GM13977 (cell line): Measurements from ENCODE around the gene HSP90AB1.

Experiments
- DNase-seq: peaks from one replicate; pipeline ENCODE4 v3.0.0; 2012; ENCODE audit warnings: low spot score
- CTCF ChIP-seq: IDR thresholded peaks from 2 replicates; pipeline ENCODE4 v1.5.1; 2012; ENCODE audit warnings: mild to moderate bottlenecking, control low read depth; ENCODE audit not compliant: insufficient read depth; ENCODE audit errors: extremely low read depth, missing control alignments
- in situ Hi-C: fragments of 300-500 bp; cut with MboI; formaldehyde crosslinking; loops from one replicate; pipeline ENCODE4 v1.12.0; 2022; ENCODE audit warnings: low sequenced_read_pairs, low pct_unique_long_range_greater_than_20kb, mixed read lengths, inconsistent platforms; ENCODE audit not compliant: unreplicated experiment

HSP90AB1 gene

DNA sequence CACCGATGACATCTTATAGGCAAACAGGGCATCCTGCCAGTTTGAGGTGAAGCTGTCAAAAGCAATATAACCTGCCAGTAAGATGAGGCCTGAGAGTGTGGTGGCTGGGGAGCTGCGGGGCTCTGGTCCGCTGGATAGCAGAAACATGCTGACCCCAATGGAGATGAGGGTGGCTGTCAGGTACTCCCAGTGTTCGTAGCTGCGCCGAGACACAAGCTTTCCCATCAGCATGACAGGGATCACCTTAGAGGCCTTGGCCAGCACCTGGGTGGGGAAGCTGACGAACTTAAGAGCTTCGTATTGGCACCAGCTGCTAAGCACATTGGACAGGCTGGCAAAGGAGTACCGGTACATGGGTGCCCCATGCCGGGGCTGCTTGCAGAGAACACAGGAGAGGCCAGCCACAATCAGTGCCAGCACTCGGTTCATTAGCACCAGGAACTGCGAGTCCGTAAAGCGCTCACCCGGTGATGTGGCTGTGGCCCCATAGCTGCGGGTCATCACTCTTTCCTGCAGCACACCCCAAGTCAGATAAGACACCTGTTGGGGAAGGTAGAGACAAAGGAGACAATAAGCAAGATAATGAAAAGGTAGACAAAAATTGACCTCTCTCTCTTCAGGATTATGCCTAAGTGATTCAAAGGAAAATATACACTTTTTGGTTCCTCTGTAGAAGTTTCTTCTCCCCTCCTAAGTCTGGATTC is 8.4 kb downstream of the HSP90AB1 start:
- no peak for DNase-seq
- TF ChIP-seq CTCF = no peak
- in situ Hi-C loops = no loop called here

DNA sequence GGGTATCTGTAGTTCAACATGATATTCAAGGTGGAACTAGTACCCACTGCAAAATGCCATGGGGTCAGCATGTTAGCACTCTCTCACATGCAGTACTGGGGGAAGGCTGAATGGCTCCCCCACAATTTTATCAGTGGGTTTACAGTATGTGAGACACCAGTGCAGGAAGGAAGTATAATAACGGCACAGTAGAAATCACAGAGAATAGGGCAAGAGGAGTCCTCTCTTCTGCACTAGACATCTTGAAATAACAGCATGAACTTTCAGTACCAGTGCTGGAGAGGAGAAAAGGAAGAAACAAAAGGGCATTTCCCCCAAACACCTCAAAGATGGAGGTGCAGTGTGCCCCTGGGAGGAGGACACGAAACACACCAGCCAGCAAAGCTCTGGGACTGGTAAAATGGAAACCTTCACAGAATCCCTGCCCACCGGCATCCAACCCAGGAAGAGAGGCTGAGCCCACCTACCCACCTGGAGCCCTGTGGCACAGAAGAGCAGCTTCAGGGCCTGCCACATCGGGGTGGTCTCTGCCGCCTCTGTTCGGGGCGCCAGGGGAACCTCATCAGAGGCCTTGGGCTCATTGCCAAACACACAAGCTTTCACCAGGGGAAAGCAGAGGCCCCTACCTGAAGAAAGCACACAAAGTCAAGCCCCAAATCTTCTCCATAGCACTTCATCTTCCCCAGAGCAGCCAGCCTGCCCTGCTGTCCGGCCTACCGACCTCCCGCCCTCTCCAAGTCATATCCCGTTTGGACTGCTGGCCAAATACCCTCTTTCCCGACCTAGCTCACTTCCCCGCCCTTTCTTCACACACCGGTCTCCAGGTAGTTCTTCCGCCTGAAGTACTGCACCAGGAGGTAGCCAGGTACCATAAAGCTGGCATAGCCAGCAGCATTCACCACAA is 9.2 kb downstream of the HSP90AB1 start:
- in situ Hi-C loops = no loop called here
- DNase-seq = peak; percentile 43
- no peak for TF ChIP-seq CTCF

DNA sequence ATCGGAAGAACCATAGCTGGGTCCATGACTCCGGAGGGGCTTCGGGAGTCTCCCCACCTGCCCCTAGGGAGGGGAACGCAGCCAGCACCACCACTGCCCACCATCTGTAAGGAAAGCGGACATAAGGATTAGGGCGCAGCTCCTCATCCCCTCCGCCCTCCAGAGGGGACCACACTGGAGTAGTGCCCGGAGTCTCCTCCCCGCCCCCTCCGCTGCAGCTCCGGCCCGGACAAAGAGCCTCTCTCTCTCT is 9.8 kb downstream of the HSP90AB1 start:
- in situ Hi-C loops = no loop called here
- TF ChIP-seq CTCF = no peak
- no peak for DNase-seq

GRCh38 chr6:44257025-44257752 is 10.3 kb downstream of the HSP90AB1 start, which contains the start of gene SLC35B2:
SLC35B2 (minus strand) TSS chr6:44257528; CDS start chr6:44257410, 118 bp downstream.
- peak; percentile 87 for DNase-seq

DNA sequence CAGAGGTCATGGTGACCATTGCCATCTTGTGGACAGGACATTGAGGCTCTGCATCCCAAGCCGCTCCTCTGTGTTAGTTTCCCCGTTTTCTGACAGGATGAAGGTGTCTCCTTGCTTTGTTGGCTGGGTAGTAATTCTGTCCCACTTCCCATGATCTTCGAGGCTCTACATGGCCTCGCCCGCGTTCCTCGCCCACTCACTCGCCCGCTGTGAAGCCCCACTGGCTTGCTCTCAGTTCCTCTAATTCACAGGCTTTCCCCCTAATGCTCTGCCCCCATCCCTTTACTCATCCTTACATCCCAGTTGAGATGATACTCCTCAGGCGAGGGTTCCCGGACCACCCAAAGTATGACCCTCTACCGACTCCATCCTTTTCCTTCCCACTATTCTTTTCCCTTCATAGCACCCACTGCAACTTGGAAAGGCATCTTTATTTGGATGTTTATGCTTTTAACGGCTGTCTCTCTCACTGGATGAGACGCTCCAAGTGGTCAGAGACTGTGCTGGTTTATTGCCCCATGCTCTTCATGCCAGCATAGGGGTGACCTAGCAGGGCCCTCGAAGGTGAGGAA is 10.9 kb downstream of the HSP90AB1 start:
- no peak for TF ChIP-seq CTCF
- in situ Hi-C loops = no loop called here
- DNase-seq = peak; percentile 68

More at GRCh38 chr6:44257025-44257752, 10.3 kb downstream of the HSP90AB1 start, which contains the start of gene SLC35B2:
- in situ Hi-C loops = no loop called here
- TF ChIP-seq CTCF = peak; percentile 84

DNA sequence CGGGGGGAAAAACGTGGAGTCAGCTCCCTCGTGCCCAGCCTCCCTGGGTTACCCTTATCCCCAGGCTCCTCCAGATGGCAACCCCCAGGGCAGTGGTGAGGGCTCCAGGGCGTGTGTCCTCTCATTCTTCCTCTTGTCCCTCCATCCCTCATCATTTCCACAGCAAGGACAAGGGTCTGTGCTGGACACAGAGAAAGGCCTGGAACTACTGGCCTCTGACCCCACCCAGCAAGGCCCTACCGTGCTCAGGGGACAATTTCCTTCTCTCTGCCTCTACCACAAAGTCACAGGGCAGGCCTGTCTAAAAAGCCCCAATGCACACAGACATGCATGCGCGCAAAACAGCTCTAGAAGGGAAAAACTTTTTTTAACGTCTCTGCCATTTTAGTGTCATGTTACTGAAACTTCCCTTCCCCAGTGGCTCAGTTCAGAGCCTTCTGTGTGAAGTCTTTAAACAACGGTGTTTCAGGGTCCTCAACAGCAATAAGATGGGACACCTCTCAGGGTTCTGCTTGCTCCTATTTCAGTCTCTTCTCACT is 11.5 kb downstream of the HSP90AB1 start:
- in situ Hi-C loops = no loop called here

More for the DNA sequence above, 11.5 kb downstream of the HSP90AB1 start:
- DNase-seq = peak; percentile 51
- no peak for TF ChIP-seq CTCF
